Choroid plexus epithelial cell (primary cell): Measurements from ENCODE around the gene MYLK3.

Source experiments
- DNase-seq: peaks from one replicate; pipeline ENCODE4 v3.0.0-alpha.2; 2010; ENCODE audit warnings: low read depth
- H3K4me3 ChIP-seq: 2 replicates; pipeline ENCODE4 v1.5.1; 2011; ENCODE audit warnings: low read depth, mild to moderate bottlenecking, control low read depth, low read length, moderate library complexity
- CTCF ChIP-seq: conservative IDR thresholded peaks from 2 replicates; pipeline ENCODE4 v1.5.1; 2011; ENCODE audit warnings: low read depth, mild to moderate bottlenecking, control low read depth, inconsistent platforms, low read length, moderate library complexity

MYLK3 gene

GRCh38 chr16:46728806-46729205, 19.3 kb downstream of the MYLK3 start:
- no peak for TF ChIP-seq CTCF
- H3K4me3 ChIP-seq: no peak overlapping the region
- no peak for DNase-seq

GRCh38 chr16:46727630-46728029, 20.5 kb downstream of the MYLK3 start:
- no peak overlapping the region for H3K4me3 ChIP-seq
- no peak for TF ChIP-seq CTCF
- no peak for DNase-seq

GRCh38 chr16:46727184-46727583, 21.0 kb downstream of the MYLK3 start:
- no peak for DNase-seq
- H3K4me3 ChIP-seq: no peak overlapping the region
- TF ChIP-seq CTCF: no peak

- no peak for DNase-seq
Measured at GRCh38 chr16:46721885-46722284, 26.3 kb downstream of the MYLK3 start.

GRCh38 chr16:46720619-46721018, 27.5 kb downstream of the MYLK3 start:
- TF ChIP-seq CTCF: no peak
- no peak for DNase-seq
- H3K4me3 ChIP-seq: no peak overlapping the region

More at GRCh38 chr16:46721885-46722284, 26.3 kb downstream of the MYLK3 start:
- no peak for TF ChIP-seq CTCF
- H3K4me3 ChIP-seq: no peak overlapping the region

- H3K4me3 ChIP-seq: no peak overlapping the region
- no peak for TF ChIP-seq CTCF
- DNase-seq: no peak
Measured at GRCh38 chr16:46719528-46719927, 28.6 kb downstream of the MYLK3 start.

- peak; percentile 9 for DNase-seq
- no peak for TF ChIP-seq CTCF
Measured at GRCh38 chr16:46718214-46718613, 29.9 kb downstream of the MYLK3 start.

More at GRCh38 chr16:46718214-46718613, 29.9 kb downstream of the MYLK3 start:
- H3K4me3 ChIP-seq: no peak overlapping the region
